IPS-NIHi7 (cell line): ENCODE results near the gene NAT8.
A peak's percentile ranks its signal among the peaks of the same experiment; 100 is the strongest.
"Not testable (repeated sequence)": the region's sequence is repeated elsewhere in the genome, so short reads cannot be mapped to it uniquely, and the experiment has no call there.

ENCODE experiments used
- DNase-seq: peaks from one replicate; pipeline ENCODE4 v3.0.0; 2012; ENCODE audit warnings: mixed read lengths; ENCODE audit errors: extremely low spot score

Gene NAT8

GRCh38 chr2:73642338-73643018 is at the start of gene NAT8:
Gene NAT8, minus strand, starts transcription at chr2:73642422. Its CDS starts 794 bp downstream, at chr2:73641628.
- DNase-seq = no peak

GRCh38 chr2:73690372-73691088 is 48.3 kb upstream of the NAT8 start:
- DNase-seq = not testable (repeated sequence)

GRCh38 chr2:73688494-73688893 is 46.3 kb upstream of the NAT8 start:
- not testable (repeated sequence) for DNase-seq

GRCh38 chr2:73685764-73686438 is 43.7 kb upstream of the NAT8 start:
- DNase-seq = no peak

GRCh38 chr2:73684905-73685304 is 42.7 kb upstream of the NAT8 start:
- DNase-seq = not testable (repeated sequence)

- DNase-seq = not testable (repeated sequence)
Observed at GRCh38 chr2:73684325-73684724, 42.1 kb upstream of the NAT8 start.

GRCh38 chr2:73679951-73680571 is 37.8 kb upstream of the NAT8 start:
- DNase-seq = peak; percentile 45

GRCh38 chr2:73679237-73679636 is 37.0 kb upstream of the NAT8 start:
- not testable (repeated sequence) for DNase-seq

GRCh38 chr2:73678008-73678407 is 35.8 kb upstream of the NAT8 start:
- DNase-seq = not testable (repeated sequence)

- DNase-seq = not testable (repeated sequence)
Observed at GRCh38 chr2:73676211-73676610, 34.0 kb upstream of the NAT8 start.

- not testable (repeated sequence) for DNase-seq
Observed at GRCh38 chr2:73674696-73675157, 32.5 kb upstream of the NAT8 start.

- not testable (repeated sequence) for DNase-seq
Observed at GRCh38 chr2:73669976-73670375, 27.8 kb upstream of the NAT8 start.

GRCh38 chr2:73667239-73667638 is 25.0 kb upstream of the NAT8 start:
- not testable (repeated sequence) for DNase-seq

- DNase-seq = no peak
Observed at GRCh38 chr2:73654175-73654574, 12.0 kb upstream of the NAT8 start.

GRCh38 chr2:73652348-73652747 is 10.1 kb upstream of the NAT8 start:
- no peak for DNase-seq

- DNase-seq = no peak
Observed at GRCh38 chr2:73651591-73652230, 9.5 kb upstream of the NAT8 start.

- DNase-seq = not testable (repeated sequence)
Observed at GRCh38 chr2:73647690-73648089, 5.5 kb upstream of the NAT8 start.

- DNase-seq = no peak
Observed at GRCh38 chr2:73641767-73642062, 507 bp downstream of the NAT8 start.

- DNase-seq = no peak
Observed at GRCh38 chr2:73640946-73641766, 1.1 kb downstream of the NAT8 start.

- no peak for DNase-seq
Observed at GRCh38 chr2:73640511-73640911, 1.7 kb downstream of the NAT8 start.

GRCh38 chr2:73638429-73638828 is 3.8 kb downstream of the NAT8 start:
- DNase-seq = no peak
